ENCODE measurements around the gene SUMO2.
A peak's percentile ranks its signal among the peaks of the same experiment; 100 is the strongest.
"Not testable (repeated sequence)": the region's sequence is repeated elsewhere in the genome, so short reads cannot be mapped to it uniquely, and the experiment has no call there.

Gene SUMO2
- total RNA-seq = 53.9 to 129 (median 84.6) reads per million in 17 experiments

- DNase-seq = peak; percentile 96 to 99 (median 98)
Measured at GRCh38 chr17:75182569-75183436, at the start of gene SUMO2. SUMO2 (minus strand) TSS chr17:75182959; CDS start chr17:75182834, 125 bp downstream.

DNA sequence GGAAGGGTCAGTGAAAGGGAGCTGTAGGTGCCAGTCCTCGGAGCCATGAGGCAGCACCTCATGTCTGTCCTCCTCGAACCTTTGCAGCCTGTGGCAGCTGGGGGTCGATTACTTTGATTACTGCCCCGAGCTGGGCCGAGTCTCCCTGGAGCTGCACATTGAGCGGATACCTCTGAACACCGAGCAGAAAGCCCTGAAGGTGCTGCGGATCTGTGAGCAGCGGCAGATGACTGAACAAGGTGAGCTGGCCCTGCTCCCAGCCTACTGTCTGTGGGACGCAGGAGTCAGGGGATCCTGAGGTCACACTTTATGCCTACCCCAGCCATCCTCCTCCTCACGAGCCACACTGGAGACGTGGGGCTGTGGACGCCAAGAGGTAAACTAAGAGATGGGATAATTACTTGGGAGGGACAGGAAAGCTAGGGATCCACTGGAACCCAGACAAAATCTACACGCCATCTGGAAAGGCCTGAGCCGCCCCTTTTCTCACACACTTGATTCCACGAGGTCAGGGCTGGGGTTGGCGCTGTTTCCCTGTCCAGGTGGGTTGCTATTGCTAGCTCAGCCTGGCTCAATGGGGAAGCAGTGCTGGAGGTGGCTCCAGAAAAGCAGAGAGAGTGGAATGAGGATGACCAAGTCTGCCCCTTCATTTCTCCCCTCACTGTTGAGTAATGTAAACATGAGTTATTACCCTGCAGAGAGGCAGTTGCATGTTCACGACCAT, 49.1 kb upstream of the SUMO2 start:
- DNase-seq = no peak

GRCh38 chr17:75231071-75231470, 48.3 kb upstream of the SUMO2 start:
- DNase-seq = no peak

GRCh38 chr17:75228847-75229246, 46.1 kb upstream of the SUMO2 start:
- DNase-seq = peak; percentile 77 to 93 (median 90)

GRCh38 chr17:75228305-75228704, 45.5 kb upstream of the SUMO2 start:
- peak; percentile 94 to 99 (median 96) for DNase-seq

- peak in 2 of 4 experiments; percentile 28 for DNase-seq
Measured at GRCh38 chr17:75227729-75228128, 45.0 kb upstream of the SUMO2 start.

DNA sequence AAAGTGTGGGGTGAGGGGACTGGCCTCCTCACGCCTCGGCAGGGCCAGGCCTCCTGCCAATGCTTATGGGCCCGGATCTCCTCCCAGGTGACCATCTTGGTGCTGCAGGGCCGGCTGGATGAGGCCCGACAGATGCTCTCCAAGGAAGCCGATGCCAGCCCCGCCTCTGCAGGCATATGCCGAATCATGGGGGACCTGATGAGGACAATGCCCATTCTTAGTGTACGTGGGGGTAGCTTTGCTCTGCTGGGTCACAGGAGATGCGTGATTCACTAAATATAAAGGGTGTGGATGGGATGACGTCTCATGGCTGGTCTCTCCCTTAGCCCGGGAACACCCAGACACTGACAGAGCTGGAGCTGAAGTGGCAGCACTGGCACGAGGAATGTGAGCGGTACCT, 42.3 kb upstream of the SUMO2 start:
- no peak for DNase-seq

- DNase-seq = no peak
Measured at GRCh38 chr17:75219815-75220214, 37.1 kb upstream of the SUMO2 start.

DNA sequence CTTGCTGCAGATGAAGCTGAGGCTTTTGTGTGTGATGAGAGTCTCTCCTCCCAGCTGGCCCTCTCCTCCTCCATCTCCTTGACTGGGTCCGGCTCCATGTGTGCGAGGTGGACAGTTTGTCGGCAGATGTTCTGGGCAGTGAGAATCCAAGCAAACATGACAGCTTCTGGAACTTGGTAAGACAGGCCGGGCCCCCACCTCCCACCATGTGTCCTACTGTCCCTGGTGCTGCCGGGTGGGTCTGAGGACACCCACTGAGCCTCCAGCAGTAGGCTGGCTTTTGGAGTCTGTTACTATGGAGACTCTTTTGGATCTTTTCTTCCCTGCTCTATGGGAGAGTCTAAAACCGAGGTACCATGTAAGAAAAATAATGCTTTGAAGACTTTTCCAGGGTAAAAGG, 35.4 kb upstream of the SUMO2 start:
- DNase-seq = no peak

- DNase-seq = no peak
Measured at GRCh38 chr17:75209061-75209460, 26.3 kb upstream of the SUMO2 start.

DNA sequence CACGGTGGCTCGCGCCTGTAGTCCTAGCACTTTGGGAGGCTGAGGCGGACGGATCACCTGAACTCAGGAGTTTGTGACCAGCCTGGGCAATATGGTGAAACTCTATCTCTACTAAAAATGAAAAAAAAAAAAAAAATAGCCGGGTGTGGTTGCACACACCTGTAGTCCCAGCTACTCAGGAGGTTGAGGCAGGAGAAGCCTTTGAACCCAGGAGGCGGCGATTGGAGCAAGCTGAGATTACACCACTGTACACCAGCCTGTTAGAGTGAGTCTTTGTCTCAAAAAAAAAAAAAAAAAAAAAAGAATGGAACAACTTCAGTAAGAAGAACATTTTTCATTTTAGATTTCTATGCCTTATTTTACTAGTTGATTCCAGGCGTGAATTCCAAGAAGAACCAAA, 25.4 kb upstream of the SUMO2 start:
- DNase-seq = no peak

GRCh38 chr17:75207760-75208159, 25.0 kb upstream of the SUMO2 start:
- DNase-seq = no peak

DNA sequence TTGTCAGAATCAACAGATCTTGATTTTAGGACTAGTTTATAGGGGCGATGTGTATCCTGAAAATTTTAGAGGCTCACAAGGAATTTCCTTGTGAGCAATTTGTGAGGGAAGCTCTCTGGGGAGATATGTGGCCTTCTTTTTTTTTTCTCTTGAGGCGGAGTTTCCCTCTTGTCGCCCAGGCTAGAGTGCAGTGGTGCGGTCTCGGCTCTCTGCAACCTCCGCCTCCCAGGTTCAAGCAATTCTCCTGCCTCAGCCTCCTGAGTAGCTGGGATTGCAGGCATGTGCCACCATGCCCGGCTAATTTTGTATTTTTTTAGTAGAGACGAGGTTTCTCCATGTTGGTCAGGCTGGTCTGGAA, 24.3 kb upstream of the SUMO2 start:
- DNase-seq = not testable (repeated sequence)

DNA sequence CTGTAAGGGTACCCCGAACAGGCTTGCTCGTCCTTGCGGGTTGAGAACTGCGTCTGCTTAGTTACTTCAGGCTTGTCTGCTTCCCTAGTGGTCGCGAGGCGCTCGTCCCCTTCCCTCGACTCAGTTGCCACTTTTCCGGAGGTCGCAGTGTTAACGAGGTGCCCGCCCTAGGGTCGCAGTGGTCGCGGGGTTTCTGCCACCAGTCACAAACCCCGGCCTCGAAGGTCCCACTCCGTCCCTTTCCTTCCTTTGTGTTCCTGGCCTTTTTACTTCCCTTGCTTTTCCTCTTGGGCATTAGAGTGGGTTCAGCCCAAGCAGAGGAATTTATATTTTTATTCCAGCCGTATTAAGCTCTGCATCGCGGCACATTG, 23.0 kb upstream of the SUMO2 start:
- DNase-seq = no peak

DNA sequence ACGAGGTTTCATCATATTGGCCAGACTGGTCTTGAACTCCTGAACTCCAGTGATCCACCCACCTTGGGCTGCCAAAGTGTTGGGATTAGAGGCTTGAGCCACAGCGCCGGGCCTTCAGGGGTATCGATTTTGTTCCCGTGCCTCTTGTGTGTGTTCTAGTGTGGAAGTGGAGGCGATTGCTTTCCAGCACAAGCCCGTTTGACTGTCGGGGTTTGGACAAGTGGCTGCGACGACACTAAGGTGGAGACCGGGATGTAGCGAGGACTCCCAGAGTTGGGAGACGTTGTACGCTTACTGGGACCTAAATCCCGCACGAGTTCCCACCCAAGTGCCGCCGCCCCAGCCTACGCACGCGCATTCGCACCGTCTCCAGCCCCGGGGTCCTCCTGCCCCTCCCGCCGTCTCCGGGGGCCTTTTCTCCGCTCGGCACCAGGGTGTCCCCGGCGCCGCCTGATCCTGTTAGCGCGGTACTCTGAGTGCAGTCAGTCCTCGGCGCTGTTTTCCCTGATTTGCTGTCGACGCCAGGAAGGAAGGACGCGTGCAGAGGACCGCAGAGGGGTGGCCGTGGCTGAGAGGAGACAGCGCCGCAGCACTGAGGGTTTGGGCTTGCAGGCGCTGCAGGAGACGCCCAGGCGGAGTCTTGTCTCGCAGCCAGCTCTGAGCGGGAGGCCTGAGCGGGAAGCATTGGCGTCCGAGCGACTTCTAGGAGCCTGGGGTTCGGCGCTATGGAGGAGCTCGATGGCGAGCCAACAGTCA, 22.5 kb upstream of the SUMO2 start, which contains the start of gene NUP85:
Gene NUP85, plus strand, starts transcription at position 643 of the 756 bp plus-strand sequence. Its CDS starts 83 bp downstream, at position 726.
- DNase-seq = peak; percentile 95 to 98 (median 96)

DNA sequence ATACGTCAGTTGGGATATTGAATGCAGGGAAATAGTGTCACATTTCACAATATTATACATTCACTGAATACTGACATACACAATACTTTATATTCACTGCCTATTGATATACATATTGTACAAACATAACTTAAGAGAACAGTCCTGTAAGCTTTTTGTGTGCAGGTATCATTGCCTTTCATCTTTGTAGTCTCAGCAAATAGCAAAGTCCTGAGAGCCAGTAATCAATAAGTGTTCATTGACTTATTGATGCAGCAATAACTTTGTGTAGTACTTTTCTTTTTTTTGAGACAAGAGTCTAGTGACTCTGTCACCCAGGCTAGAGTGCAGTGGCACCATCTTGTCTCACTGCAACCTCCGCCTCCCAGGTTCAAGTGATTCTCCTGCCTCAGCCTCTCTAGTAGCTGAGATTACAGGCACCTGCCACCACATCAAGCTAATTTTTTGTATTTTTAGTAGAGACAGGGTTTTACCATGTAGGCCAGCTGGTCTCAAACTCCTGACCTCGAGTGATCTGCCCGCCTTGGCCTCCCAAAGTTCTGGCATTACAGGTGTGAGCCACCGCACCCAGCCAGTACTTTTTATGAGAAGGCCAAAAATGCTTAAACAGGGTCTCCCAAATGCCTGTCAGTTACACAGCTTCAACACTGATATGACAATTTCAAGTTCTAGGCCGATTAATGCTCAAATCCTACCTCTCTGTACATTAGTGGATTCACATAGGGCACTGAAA, 17.3 kb upstream of the SUMO2 start:
- no peak for DNase-seq

DNA sequence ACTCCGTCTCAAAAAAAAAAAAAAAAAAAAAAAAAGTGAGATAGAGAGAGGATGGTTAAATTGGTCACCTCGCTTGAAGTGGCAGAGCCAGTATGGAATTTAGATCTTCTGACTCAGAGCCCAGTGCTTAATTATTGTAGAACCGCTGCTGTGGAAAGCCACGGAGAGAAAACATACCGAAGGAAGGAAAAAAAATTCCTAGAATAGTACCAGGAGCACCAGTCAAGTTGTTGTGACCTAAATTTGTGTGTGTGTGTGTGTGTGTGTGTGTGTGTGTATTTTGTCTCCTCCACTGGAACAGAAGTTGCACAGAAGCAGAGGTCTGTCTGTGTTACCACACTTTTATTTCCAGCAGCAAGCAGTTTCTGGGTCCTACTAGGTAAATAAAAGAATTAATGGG, 12.1 kb upstream of the SUMO2 start:
- no peak for DNase-seq

GRCh38 chr17:75191584-75191983, 8.8 kb upstream of the SUMO2 start:
- peak in 3 of 4 experiments; percentile 38 to 56 (median 46) for DNase-seq

GRCh38 chr17:75188614-75189013, 5.9 kb upstream of the SUMO2 start:
- DNase-seq = no peak

DNA sequence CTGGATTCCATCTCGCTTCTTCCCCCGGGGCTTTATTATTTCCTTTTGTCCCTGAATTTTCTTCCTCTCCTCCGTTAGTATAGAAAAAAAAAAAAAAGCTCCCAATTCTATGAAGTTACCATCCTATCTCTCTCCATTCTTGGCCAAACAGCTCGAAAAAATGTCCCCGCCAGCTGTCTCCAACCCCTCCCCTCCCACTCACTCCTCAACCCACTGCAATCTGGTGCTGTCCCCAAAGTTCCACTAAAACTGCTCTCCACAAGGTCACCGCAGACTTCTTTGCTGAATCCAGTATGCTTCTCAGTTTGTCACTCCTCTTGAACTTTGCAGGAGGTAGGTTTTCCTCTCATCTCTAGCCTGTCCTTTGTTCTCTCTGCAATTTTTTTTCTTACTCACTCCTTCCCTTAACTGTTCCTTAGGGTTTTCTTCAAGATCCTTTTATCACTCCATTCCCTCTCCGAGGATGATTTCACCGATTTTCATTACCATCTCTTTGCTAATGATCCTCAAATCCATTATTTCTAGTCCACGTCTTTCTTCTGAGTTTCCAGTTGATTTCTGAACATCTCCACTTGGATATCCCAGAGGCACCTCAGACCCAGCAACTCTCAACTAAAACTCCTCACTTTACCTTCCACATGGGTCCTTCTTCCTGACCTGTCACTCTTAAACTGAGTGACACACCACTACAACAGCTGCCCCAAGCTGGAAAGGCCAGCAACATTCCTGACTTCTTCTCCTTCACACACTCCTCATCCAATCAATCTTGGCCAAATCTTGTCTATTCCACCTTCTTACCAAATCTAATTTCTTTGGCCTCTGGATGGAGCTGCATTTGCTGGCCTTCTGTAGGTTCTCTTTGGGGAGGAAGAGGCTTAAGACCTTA, 1.5 kb upstream of the SUMO2 start:
- no peak for DNase-seq

- DNase-seq = no peak
Measured at GRCh38 chr17:75182319-75182568, 515 bp downstream of the SUMO2 start.

Data from suppressor macrophage (primary cell).